NCI-H1930 (cell line): Measurements from ENCODE around the gene LRRC37A3.
A peak's percentile ranks its signal among the peaks of the same experiment; 100 is the strongest.
"Not testable (repeated sequence)": the region's sequence is repeated elsewhere in the genome, so short reads cannot be mapped to it uniquely, and the experiment has no call there.

Experiments used
- DNase-seq, 2 experiments: peaks; one replicate each; lab custom pipeline; 2025; lab: John Stamatoyannopoulos, UW

Gene LRRC37A3

DNA sequence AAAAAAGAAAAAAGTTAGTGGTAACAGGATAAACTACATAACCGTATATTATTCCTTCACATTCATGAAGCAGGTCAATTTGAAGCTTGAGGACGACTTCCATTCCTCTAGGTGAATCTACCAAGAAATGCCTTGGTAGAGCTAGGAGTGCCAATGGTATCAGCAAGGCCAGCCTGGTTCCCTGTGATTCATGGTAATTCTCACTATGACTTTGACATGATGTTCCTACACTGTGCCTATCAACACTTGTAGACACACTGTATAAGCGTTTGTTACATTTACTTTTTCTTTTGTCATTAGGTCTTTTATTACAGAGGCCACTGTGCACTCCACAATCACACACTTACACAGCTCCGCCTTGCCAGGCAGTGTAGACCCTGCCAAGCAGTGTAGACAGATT is 7.2 kb upstream of the LRRC37A3 start:
- not testable (repeated sequence) for DNase-seq

DNA sequence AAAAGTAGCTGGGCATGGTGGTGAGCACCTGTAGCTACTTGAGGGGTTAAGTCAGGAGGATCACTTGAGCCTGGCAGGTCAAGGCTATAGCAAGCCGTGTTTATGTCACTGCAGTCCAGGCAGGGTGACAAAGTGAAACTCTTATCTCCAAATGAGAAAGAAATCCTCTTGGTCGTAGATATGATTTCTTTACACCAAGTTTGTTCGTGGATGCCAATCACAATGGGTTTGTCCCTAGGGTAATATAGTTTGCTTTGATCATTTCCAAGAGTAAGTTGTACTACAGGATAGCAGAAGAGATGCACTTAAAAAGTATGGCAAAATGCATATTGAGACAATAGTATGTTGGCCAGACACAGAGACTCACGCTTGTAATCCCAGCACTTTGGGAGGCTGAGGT is 6.0 kb upstream of the LRRC37A3 start:
- not testable (repeated sequence) for DNase-seq

- not testable (repeated sequence) for DNase-seq
These were observed 3.8 kb upstream of the LRRC37A3 start for GRCh38 chr17:64923051-64923568.

GRCh38 chr17:64920419-64921172 is 1.3 kb upstream of the LRRC37A3 start:
- DNase-seq, result no peak

DNA sequence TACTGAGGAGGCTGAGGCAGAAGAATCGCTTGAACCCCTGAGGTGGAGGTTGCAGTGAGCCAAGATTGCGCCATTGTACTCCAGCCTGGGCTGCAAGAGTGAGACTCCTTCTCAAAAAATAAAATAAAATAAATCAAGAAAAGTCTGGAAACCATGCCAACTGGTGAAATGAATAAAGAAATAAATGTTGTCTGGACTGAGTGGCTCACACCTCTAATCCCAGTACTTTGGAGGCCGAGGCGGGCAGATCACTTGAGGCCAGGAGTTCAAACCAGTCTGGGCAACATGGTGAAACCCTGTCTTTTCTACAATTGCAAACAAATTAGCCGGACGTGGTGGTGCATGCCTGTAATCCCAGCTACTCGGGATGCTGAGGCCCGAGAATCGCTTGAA is 744 bp upstream of the LRRC37A3 start:
- DNase-seq, result no peak

DNA sequence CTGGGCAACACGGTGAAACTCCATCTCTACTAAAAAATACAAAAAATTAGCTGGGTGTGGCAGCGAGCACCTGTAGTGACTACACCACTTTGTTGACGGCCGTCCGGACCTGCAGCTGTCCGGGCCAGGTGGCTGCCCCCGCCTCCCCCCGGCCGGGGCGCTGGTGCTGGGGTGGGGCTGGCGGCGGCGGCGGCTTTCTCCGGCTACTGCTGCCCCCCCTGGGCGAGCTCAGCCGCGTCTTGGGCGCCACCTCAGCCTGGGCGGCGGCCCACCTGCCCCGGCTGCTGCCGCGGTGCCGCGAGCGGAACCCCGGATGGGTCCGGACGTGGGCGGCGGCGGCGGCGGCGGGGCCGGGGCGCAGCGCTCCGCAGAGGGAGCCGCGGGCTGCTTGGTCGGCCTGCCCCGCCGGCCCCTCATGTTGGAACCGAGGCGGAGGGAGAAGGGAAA is 413 bp downstream of the LRRC37A3 start:
- not testable (repeated sequence) for DNase-seq

GRCh38 chr17:64917540-64917939 is 1.7 kb downstream of the LRRC37A3 start:
- DNase-seq, result not testable (repeated sequence)

- not testable (repeated sequence) for DNase-seq
These were observed 4.0 kb downstream of the LRRC37A3 start for GRCh38 chr17:64915244-64915643.

DNA sequence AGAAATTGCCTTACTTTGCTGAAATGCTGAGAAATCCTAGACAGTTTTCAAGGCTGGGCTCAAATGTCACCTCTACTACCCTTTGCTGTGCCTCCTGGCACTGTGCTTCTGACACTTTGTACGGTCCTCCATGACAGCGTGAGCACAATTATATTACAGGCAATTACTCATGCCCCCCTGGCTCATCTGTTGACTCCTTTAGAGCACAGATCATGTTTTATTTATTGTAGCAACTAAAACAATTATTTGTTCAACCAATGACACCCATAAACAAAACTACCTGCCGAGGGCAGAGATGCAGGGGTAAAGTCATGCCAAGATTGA is 9.1 kb downstream of the LRRC37A3 start:
- not testable (repeated sequence) for DNase-seq

DNA sequence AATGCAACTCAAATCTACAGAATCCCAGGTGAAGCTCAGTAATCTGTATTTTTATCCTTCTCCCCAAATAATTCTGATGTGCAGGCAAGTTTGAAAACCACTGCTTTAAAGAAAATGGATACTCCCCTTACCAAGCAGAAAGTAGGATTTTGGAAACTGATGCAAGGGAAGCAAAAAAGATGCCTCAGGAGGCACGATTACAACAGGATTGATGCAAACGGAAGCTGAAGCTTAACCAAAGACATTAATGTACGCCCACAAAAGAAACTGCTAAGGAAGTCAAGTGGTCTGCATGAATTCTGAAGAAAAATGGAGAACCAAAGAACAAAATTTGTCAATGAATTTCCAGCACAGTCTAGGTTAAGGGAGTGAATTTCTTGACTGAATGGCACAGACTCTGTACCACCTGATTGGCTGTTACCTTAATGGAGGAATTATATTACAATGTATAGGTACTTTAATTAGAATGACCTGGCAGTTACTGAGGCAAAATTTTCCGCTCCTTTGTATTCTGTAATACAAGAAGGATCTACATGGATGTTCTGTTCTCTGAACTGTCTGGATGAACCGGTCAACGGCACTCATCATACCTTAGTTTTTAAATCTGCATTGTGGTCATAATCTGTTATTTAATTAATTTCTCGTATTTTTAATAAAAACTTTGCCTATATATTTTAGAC is 9.6 kb downstream of the LRRC37A3 start:
- DNase-seq, result not testable (repeated sequence)

GRCh38 chr17:64904069-64904468 is 15.2 kb downstream of the LRRC37A3 start:
- DNase-seq, result not testable (repeated sequence)

DNA sequence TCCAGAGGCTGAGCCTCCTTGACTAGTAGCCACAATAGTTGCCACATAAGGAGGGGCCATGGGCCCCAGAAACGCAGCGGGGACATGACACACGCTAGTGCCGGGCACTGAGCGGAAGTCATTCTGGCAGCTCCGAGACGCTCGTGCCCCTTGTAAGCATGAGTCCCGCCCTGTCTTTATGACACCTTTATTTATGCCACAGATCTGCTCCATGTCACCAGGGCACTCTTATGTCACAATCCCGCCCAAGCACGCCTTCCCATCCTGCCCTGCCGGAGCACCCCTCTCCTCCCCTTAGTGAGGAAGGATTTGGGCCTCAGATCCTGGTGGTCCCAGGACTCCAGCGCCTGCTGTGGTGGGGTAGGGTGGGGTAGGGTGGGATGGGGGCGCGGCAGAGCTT is 22.1 kb downstream of the LRRC37A3 start:
- DNase-seq, result not testable (repeated sequence)

DNA sequence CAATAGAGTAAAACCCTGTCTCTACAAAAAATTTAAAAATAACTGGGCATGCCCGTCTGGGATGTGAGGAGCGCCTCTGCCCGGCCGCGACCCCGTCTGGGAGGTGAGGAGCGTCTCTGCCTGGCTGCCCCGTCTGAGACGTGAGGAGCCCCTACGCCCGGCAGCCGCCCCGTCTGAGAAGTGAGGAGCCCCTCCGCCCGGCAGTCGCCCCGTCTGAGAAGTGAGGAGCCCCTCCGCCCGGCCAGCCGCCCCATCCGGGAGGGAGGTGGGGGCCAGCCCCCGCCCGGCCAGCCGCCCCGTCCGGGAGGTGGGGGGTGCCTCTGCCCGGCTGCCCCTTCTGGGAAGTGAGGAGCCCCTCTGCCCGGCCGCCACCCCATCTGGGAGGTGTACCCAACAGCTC is 45.1 kb downstream of the LRRC37A3 start:
- not testable (repeated sequence) for DNase-seq

DNA sequence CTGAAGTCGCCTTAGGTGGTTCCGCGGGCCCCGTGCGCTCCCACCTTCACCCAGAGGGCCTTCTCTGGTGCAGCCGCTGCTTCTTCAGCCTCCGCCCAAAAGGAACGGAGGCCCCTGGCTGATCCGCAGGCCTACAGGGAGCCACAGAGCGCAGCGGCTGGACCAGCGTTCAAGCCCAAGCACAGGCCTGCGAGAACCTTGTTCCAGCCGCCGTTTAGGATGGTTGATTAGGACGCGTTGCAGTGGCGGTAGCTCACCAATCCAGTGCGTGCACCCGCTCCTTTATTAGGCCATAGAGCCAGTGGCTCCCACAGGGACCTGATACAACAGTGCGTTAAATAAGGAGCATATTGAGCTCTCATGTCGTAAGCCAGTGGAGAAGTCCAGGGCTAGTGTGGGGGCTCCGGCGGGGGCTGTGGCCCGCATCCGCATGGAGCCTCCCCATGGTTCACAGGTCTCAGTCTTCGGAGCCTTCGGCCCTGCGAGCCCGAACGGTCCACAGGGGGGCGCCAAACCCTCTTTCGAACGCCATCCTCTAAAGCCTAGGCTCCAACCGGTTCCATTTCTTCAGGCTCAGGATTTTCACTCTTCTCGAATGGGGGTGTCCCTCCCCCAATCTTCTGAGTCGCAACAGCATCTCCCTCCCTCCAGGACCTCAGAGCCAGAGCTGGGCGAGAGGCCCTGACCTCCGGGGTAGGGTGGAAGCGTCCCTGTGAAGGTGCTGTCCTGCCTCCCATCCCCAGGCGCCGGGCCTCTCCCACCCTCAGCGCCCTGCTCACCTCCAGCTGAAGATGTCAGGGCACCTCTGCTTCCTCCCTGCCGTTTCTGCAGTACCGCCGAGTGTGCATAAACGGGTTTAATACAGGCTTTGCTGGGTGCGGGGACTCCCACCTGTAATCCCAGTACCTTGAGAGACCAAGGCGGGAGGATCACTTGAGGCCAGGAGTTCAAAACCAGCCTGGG is 71.5 kb downstream of the LRRC37A3 start:
- peak in 1 of 2 experiments; percentile 30 for DNase-seq

DNA sequence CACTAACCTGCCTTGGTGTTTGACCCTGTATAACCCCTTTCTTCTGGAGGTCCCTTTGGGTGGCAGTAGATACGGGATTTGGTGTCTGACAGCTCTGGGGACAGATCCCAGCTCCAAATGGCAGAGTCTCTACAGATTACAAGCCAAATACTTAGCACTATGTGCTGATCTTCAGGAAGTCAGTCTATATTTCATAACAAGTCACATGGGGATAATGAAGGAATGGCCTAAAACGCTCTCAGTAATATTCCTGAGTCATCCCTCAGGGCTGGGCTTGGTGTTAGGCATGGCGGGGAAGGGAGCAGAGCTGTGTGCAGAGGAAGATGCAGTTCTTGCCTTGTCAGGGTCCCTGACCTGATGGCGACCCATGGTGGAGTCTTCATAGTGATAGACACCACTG is 72.4 kb downstream of the LRRC37A3 start:
- not testable (repeated sequence) for DNase-seq

- not testable (repeated sequence) for DNase-seq
These were observed 75.4 kb downstream of the LRRC37A3 start for GRCh38 chr17:64843918-64844317.

DNA sequence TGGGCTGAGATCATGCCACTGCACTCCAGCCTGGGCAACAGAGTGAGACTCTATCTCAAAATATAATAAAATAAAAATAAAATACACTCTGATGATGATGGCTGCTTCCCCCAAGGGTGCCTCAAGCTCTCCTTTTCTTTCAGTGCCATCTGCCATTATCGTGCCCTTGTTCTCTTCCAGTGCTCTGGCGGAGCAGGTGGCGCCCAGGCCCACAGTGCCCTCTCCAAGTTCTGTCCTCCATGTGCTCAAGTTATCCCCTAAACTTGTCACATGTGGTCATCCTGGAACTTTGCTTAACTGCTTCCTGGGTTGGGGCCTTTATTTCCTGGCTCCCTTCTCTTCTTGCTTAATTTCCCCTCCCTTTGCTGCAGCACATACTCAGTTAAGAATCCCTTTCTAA is 76.4 kb downstream of the LRRC37A3 start:
- DNase-seq, result not testable (repeated sequence)

DNA sequence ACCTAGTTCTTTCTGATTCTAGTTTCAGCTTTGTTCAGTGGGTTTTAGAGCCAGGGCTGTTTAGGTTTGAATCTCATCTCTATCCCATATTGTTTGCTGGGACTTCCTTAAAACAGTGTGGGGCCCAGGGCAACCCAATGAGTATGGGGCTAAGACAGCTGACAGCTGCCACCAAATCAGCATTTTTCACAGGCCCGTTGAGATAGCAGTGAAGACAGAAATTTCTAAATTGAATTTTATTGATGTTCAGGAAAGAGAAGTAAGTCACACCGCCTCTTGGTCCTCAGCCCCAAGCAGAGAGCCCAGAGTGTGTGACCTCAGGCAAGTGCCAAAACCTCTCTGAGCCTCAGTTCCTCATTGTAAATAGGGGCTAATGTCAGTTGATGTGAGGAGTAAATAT is 78.3 kb downstream of the LRRC37A3 start:
- not testable (repeated sequence) for DNase-seq

DNA sequence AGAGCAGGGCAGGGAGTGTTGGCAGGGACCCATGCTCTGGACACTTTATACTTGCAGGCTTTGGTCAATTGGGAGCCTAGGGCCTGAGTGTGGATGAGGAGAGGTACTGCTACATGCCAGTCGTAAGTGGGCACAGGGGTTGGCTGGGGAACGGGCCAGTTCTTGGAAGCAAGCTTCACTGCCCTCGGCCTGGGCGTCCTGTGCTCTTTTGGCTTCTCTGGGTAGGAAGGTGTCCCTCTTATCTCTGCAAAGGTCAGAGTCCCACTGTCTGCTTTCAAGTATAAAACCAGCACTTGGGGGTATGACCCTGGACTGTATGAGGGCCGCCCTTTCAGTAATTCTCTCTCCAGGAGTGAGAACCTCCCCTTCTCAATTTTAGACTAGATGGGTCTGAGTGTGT is 80.8 kb downstream of the LRRC37A3 start:
- DNase-seq, result not testable (repeated sequence)

DNA sequence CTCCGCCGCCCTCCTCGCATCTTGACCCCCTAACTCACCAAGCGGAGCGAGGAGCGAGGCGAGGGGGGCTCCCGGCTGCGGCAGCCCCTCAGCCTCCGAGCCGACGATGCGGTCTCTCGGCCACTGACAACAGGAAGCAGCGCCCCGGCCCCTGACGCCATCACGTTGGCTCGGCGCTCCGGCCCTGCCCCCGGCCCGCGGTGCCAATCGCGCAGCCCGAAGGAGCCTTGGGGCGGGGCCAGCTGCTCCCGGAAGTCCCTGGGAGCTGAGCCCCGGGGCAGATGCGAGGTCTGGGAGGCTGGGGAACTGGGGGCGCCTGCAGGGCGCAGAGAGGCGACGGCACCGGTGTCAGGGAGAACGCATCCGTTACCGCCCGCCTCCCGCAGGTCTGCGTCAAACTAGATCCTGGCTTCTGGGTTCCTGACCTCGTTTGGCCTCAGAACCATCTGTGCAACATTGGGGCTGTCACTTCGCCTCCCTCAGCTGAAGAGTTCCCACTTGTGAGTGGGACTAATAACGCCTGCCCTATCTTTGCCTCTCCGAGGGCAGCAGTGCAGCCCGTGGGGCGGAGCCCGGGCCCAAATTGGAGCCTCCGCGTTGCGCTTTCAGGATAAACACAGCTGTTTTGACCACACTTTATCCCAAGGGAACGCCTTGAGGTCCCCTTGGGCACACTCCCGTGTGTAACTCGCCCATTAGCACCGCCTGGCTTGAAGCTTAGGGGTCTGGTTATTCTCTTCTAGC is 82.1 kb downstream of the LRRC37A3 start:
- peak in 1 of 2 experiments; percentile 36 for DNase-seq

GRCh38 chr17:64836623-64837017 is 82.7 kb downstream of the LRRC37A3 start:
- DNase-seq, result not testable (repeated sequence)
